HFFc6 (cell line): ENCODE data around the gene EMCN. TPM values are rescaled to one million over a fixed set of nuclear protein-coding genes. Genes with fewer than 3 reads are reported as not detected.

Experiments used
- DNase-seq: peaks from one replicate; pipeline ENCODE4 v3.0.0-alpha.2; 2018
- H3K27ac Mint-ChIP-seq: 2 replicates; pipeline ENCODE4 v1.8.0; 2020; ENCODE audit warnings: mild to moderate bottlenecking, mixed read lengths
- H3K27me3 Mint-ChIP-seq: 2 replicates; pipeline ENCODE4 v1.8.0; 2021; ENCODE audit warnings: mild to moderate bottlenecking, moderate library complexity, mixed read lengths; ENCODE audit not compliant: insufficient read depth
- H3K36me3 Mint-ChIP-seq: 2 replicates; pipeline ENCODE4 v1.8.0; 2021; ENCODE audit warnings: low read depth, mixed read lengths
- H3K4me1 Mint-ChIP-seq: 2 replicates; pipeline ENCODE4 v1.8.0; 2020; ENCODE audit warnings: low read depth, mixed read lengths
- H3K4me3 Mint-ChIP-seq: 2 replicates; pipeline ENCODE4 v1.8.0; 2020; ENCODE audit warnings: mild to moderate bottlenecking, moderate library complexity, mixed read lengths
- H3K9me3 Mint-ChIP-seq: 2 replicates; pipeline ENCODE4 v1.8.0; 2020; ENCODE audit warnings: mild to moderate bottlenecking, mixed read lengths
- CTCF ChIP-seq: fragments of 200-600 bp; sonication (generic); IDR thresholded peaks from 2 replicates; pipeline ENCODE4 v1.5.0; 2021; ENCODE audit warnings: antibody characterized with exemption, mild to moderate bottlenecking
- total RNA-seq, 6 experiments: library from RNA; stranded (reverse); fragmentation: NEBNext Ultra II Directional; extraction: Animal tissue kit (Norgen Biotek cat#: 25700); gene quantifications; 2 replicates in 1 of 6; 3 replicates in 5 of 6; pipeline ENCODE4 v1.2.3, GENCODE V29; 2021

The EMCN gene
- total RNA-seq, 6 experiments from 2014 or later, result 0.07 to 0.66 (median 0.47) TPM

- Mint-ChIP-seq H3K4me3 (peak overlapping the region; percentile 80), H3K27ac (peak overlapping the region; percentile 75), H3K9me3 (no peaks in the 10 kb centered on the region), H3K27me3 (no peaks in the 10 kb centered on the region), H3K36me3 (no peaks in the 10 kb centered on the region), H3K4me1 (peaks cover 41% of the 10 kb centered on the region)
- TF ChIP-seq CTCF, result peak; percentile 81
- peak; percentile 63 for DNase-seq
These were observed 96.4 kb downstream of the EMCN start for GRCh38 chr4:100421361-100421978.

- H3K27ac Mint-ChIP-seq, result peak overlapping the region; percentile 75; the same call in 1 of the 2 replicates
- H3K4me3 Mint-ChIP-seq, result peak overlapping the region; percentile 80; the same call in 1 of the 2 replicates
- H3K9me3 Mint-ChIP-seq, result no peaks in the 10 kb centered on the region
- no peaks in the 10 kb centered on the region for H3K27me3 Mint-ChIP-seq
- H3K36me3 Mint-ChIP-seq, result no peaks in the 10 kb centered on the region
- DNase-seq, result peak; percentile 21
- H3K4me1 Mint-ChIP-seq, result peaks cover 41% of the 10 kb centered on the region
- TF ChIP-seq CTCF, result no peak
These were observed 97.3 kb downstream of the EMCN start for GRCh38 chr4:100420571-100420970.

GRCh38 chr4:100417565-100417964 lies 100.3 kb downstream of the EMCN start:
- Mint-ChIP-seq H3K27me3 (no peaks in the 10 kb centered on the region), H3K4me1 (peaks cover 44% of the 10 kb centered on the region), H3K4me3 (no peak overlapping the region), H3K27ac (no peak overlapping the region), H3K9me3 (no peaks in the 10 kb centered on the region), H3K36me3 (no peaks in the 10 kb centered on the region)
- no peak for DNase-seq
- no peak for TF ChIP-seq CTCF

DNA sequence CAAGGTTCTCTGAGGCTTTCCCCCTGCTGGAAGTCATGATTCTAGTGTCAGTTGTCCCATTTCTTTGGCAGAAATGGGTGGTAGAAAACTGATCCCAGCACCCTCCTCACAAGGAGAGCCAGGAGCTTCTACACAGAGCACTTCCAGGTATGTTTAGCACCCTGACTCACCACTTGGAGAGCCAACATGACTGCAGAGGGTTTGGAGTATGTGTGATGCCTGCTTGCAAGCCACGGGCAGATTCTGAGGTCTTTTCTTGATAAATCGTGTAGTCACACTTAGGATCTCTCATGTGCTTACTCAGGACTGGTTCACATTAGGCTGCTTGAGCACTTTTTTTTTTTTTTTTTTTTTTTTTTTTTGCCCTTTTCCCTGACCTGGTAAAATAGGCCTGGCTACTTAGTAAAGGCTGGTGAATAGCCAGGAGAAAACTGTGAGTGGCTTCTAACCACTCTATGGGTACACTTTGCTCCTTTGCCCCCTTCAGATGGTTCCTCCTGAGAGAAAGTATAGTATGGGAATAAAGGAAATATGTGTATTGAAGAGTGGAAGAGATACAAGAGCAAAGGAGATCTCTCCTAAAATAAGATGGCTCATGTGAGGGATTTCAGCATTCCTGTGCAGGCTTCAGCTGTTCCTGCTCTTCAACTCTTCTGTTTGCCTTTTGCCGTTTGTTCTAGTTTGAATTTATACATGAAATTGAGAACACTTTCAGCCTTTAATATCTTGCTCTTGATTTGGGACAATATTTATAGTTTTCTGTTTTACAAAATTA lies 103.6 kb downstream of the EMCN start:
- H3K27me3 Mint-ChIP-seq, result no peaks in the 10 kb centered on the region
- H3K27ac Mint-ChIP-seq, result peak overlapping the region; percentile 51
- H3K36me3 Mint-ChIP-seq, result no peaks in the 10 kb centered on the region
- H3K4me1 Mint-ChIP-seq, result peaks cover 17% of the 10 kb centered on the region
- no peak overlapping the region for H3K4me3 Mint-ChIP-seq
- TF ChIP-seq CTCF, result no peak
- no peaks in the 10 kb centered on the region for H3K9me3 Mint-ChIP-seq
- DNase-seq, result peak; percentile 28

- Mint-ChIP-seq H3K9me3 (no peaks in the 10 kb centered on the region), H3K4me1 (no peaks in the 10 kb centered on the region), H3K27me3 (peaks cover 7% of the 10 kb centered on the region), H3K27ac (no peak overlapping the region), H3K36me3 (no peaks in the 10 kb centered on the region), H3K4me3 (no peak overlapping the region)
- DNase-seq, result peak; percentile 24
- TF ChIP-seq CTCF, result no peak
These were observed 126.0 kb downstream of the EMCN start for GRCh38 chr4:100391863-100392262.
